Kidney epithelial cell (primary cell): ENCODE results near the gene PET100. TPM values are rescaled to one million over a fixed set of nuclear protein-coding genes. Genes with fewer than 3 reads are reported as not detected.

ENCODE experiments used
- DNase-seq: peaks from one replicate; pipeline ENCODE4 v3.0.0-alpha.2; 2010; ENCODE audit warnings: low read depth
- H3K27me3 ChIP-seq: 2 replicates; pipeline ENCODE4 v1.6.0; 2011; ENCODE audit warnings: low read length; ENCODE audit not compliant: control insufficient read depth, insufficient read depth
- H3K36me3 ChIP-seq: 2 replicates; pipeline ENCODE4 v1.5.1; 2011; ENCODE audit warnings: low read length; ENCODE audit not compliant: control insufficient read depth, insufficient read depth
- H3K4me3 ChIP-seq: 2 replicates; pipeline ENCODE4 v1.5.1; 2011; ENCODE audit warnings: low read depth, mild to moderate bottlenecking, control low read depth, low read length
- total RNA-seq: library from RNA; depleted of rRNA; stranded (reverse); fragments of >200 nt; gene quantifications from 2 replicates; pipeline ENCODE4 v1.2.3, GENCODE V29; 2015
- TF ChIP-seq, protein P1 (sequence below): IDR thresholded peaks from 2 replicates; pipeline ENCODE4 v1.5.1; 2011; ENCODE audit warnings: mild to moderate bottlenecking, moderate library complexity, low read length, control low read depth, inconsistent platforms; ENCODE audit not compliant: insufficient read depth, poor library complexity, severe bottlenecking

The PET100 gene
- total RNA-seq, 1 donor from 2014 or later: 30.2 TPM

DNA sequence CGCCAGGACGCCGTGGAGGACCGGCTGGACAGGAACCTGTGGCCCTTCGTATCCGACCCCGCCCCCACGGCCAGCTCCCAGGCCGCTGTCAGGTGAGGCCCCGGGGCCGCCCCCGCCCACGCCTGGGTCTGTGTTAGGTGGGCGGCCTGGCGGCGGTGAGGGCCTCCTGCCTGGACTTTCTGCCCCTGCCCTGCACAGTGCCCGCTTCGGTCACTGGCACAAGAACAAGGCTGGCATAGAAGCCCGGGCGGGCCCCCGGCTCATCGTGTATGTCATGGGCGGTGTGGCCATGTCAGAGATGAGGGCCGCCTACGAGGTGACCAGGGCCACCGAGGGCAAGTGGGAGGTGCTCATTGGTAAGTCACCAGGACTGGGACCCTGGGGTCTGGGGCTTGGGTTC lies 17.6 kb downstream of the PET100 start:
- TF ChIP-seq, protein P1, sequence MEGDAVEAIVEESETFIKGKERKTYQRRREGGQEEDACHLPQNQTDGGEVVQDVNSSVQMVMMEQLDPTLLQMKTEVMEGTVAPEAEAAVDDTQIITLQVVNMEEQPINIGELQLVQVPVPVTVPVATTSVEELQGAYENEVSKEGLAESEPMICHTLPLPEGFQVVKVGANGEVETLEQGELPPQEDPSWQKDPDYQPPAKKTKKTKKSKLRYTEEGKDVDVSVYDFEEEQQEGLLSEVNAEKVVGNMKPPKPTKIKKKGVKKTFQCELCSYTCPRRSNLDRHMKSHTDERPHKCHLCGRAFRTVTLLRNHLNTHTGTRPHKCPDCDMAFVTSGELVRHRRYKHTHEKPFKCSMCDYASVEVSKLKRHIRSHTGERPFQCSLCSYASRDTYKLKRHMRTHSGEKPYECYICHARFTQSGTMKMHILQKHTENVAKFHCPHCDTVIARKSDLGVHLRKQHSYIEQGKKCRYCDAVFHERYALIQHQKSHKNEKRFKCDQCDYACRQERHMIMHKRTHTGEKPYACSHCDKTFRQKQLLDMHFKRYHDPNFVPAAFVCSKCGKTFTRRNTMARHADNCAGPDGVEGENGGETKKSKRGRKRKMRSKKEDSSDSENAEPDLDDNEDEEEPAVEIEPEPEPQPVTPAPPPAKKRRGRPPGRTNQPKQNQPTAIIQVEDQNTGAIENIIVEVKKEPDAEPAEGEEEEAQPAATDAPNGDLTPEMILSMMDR: no peak
- Histone ChIP-seq H3K36me3 (no peaks in the 10 kb centered on the region), H3K27me3 (peaks cover 2% of the 10 kb centered on the region), H3K4me3 (no peak overlapping the region)
- DNase-seq: no peak

GRCh38 chr19:7648265-7649014 lies 18.8 kb downstream of the PET100 start:
- Histone ChIP-seq H3K36me3 (no peaks in the 10 kb centered on the region), H3K4me3 (no peak overlapping the region), H3K27me3 (peaks cover 2% of the 10 kb centered on the region)
- TF ChIP-seq, protein P1: no peak
- no peak for DNase-seq

DNA sequence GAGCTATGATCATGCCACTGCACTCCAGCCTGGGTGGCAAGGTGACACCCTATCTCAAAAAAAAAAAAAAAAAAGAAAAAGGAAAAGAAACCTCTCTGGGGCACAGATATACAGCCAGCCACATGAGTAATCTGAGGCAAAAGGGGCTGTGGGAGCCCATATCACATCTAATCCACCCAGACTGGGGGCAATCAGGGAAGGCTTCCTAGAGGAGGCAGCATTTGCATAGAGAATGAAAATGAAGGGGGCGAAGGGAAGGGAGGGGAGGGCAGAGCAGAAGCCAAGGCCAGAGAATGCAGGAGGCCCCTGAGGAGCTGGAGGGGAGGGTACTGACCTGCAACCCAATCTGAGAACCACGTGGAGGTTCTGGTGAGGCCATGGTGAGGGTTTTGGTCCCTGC lies 20.6 kb downstream of the PET100 start:
- Histone ChIP-seq H3K27me3 (peaks cover 2% of the 10 kb centered on the region), H3K36me3 (no peaks in the 10 kb centered on the region), H3K4me3 (no peak overlapping the region)
- DNase-seq: no peak
- TF ChIP-seq, protein P1: no peak

- no peaks in the 10 kb centered on the region for H3K36me3 ChIP-seq
- no peak overlapping the region for H3K4me3 ChIP-seq
- peak; percentile 19 for DNase-seq
- TF ChIP-seq, protein P1: peak; percentile 95
- peaks cover 5% of the 10 kb centered on the region for H3K27me3 ChIP-seq
These were observed 22.6 kb downstream of the PET100 start for GRCh38 chr19:7652061-7652641.

DNA sequence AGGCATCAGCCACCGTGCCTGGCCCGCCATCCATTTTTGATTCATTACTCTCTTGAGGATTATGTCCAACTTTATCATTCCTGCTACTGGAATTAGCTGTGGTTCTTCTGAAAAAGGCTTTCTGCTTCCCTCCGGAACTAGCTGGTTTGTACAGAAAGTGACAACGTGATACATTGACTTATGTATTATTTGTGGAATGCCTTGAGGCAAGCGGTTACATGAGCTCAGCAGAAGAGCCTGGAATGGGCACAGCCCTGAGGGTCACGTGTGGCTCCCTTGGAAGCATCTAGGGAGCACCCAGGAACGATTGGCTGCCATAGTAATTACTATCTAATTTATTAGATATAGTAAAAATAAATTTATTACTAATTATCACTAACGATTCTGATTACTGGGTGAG lies 24.8 kb downstream of the PET100 start:
- DNase-seq: no peak
- H3K36me3 ChIP-seq: no peaks in the 10 kb centered on the region
- TF ChIP-seq, protein P1: no peak
- H3K27me3 ChIP-seq: peaks cover 8% of the 10 kb centered on the region
- no peak overlapping the region for H3K4me3 ChIP-seq
